Neural progenitor cell (in vitro differentiated cells): Measurements from ENCODE around the gene HNMT. TPM values are rescaled to one million over a fixed set of nuclear protein-coding genes. Genes with fewer than 3 reads are reported as not detected.

ENCODE experiments used
- DNase-seq: peaks from one replicate; pipeline ENCODE4 v3.0.0-alpha.2; 2016; ENCODE audit warnings: low spot score
- H2AFZ ChIP-seq: fragments of 200-600 bp; sonication (generic); replicated peaks from 2 replicates; pipeline ENCODE4 v1.6.1; 2016; ENCODE audit warnings: antibody characterized with exemption
- H3F3A ChIP-seq: fragments of 200-600 bp; sonication (generic); 2 replicates; pipeline ENCODE4 v1.6.1; 2016; ENCODE audit warnings: antibody characterized with exemption, low read depth
- H3K27ac ChIP-seq: fragments of 200-600 bp; sonication (generic); 2 replicates; pipeline ENCODE4 v1.5.1; 2016; ENCODE audit warnings: mild to moderate bottlenecking
- H3K27me3 ChIP-seq: fragments of 200-600 bp; sonication (generic); 2 replicates; pipeline ENCODE4 v1.6.1; 2016; ENCODE audit warnings: mild to moderate bottlenecking, moderate library complexity
- H3K36me3 ChIP-seq: fragments of 200-600 bp; sonication (generic); 2 replicates; pipeline ENCODE4 v1.5.1; 2016
- H3K4me1 ChIP-seq: fragments of 200-600 bp; sonication (generic); 2 replicates; pipeline ENCODE4 v1.6.1; 2016; ENCODE audit warnings: mixed run types
- H3K4me2 ChIP-seq: fragments of 200-600 bp; sonication (generic); 2 replicates; pipeline ENCODE4 v1.6.1; 2016
- H3K4me3 ChIP-seq: fragments of 200-600 bp; sonication (generic); 2 replicates; pipeline ENCODE4 v1.5.1; 2016
- H3K79me2 ChIP-seq: fragments of 200-600 bp; sonication (generic); 2 replicates; pipeline ENCODE4 v1.6.1; 2016; ENCODE audit warnings: low read depth
- H3K9ac ChIP-seq: fragments of 200-600 bp; sonication (generic); 2 replicates; pipeline ENCODE4 v1.6.1; 2016
- H3K9me3 ChIP-seq: fragments of 200-600 bp; sonication (generic); 2 replicates; pipeline ENCODE4 v1.5.1; 2016; ENCODE audit warnings: low read depth
- H4K20me1 ChIP-seq: fragments of 200-600 bp; sonication (generic); 2 replicates; pipeline ENCODE4 v1.6.1; 2016; ENCODE audit warnings: low read depth
- H3K27ac Mint-ChIP-seq: 3 replicates; pipeline ENCODE4 v1.8.0; 2021; ENCODE audit warnings: mixed read lengths
- H3K27me3 Mint-ChIP-seq: 2 replicates; pipeline ENCODE4 v1.8.0; 2022; ENCODE audit warnings: low read depth, mild to moderate bottlenecking, inconsistent platforms, moderate library complexity, mixed read lengths; ENCODE audit not compliant: insufficient read depth
- H3K36me3 Mint-ChIP-seq: 3 replicates; pipeline ENCODE4 v1.8.0; 2021; ENCODE audit warnings: mixed read lengths
- H3K4me1 Mint-ChIP-seq: 3 replicates; pipeline ENCODE4 v1.8.0; 2021; ENCODE audit warnings: mixed read lengths
- H3K4me3 Mint-ChIP-seq: 3 replicates; pipeline ENCODE4 v1.8.0; 2021; ENCODE audit warnings: mild to moderate bottlenecking, moderate library complexity, mixed read lengths
- H3K9me3 Mint-ChIP-seq: 3 replicates; pipeline ENCODE4 v1.8.0; 2020; ENCODE audit warnings: mixed read lengths
- EZH2 ChIP-seq: fragments of 200-600 bp; sonication (generic); IDR thresholded peaks from 2 replicates; pipeline ENCODE4 v1.6.1; 2017; ENCODE audit warnings: antibody characterized with exemption, mild to moderate bottlenecking, moderate library complexity
- EZH2phosphoT487 ChIP-seq: fragments of 200-600 bp; sonication (generic); IDR thresholded peaks from 2 replicates; pipeline ENCODE4 v1.6.1; 2017; ENCODE audit warnings: antibody characterized with exemption
- total RNA-seq: library from RNA; depleted of rRNA; stranded (reverse); fragments of >200 nt; gene quantifications from 2 replicates; pipeline ENCODE4 v1.2.3, GENCODE V29; 2015; ENCODE audit warnings: low replicate concordance
- TF ChIP-seq, protein P1 (sequence below): fragments of 200-600 bp; sonication (generic); IDR thresholded peaks from 2 replicates; pipeline ENCODE4 v1.5.1; 2017; ENCODE audit warnings: antibody characterized with exemption, mild to moderate bottlenecking

Gene HNMT
- total RNA-seq, 1 donor from 2014 or later: 1.6 TPM

DNA sequence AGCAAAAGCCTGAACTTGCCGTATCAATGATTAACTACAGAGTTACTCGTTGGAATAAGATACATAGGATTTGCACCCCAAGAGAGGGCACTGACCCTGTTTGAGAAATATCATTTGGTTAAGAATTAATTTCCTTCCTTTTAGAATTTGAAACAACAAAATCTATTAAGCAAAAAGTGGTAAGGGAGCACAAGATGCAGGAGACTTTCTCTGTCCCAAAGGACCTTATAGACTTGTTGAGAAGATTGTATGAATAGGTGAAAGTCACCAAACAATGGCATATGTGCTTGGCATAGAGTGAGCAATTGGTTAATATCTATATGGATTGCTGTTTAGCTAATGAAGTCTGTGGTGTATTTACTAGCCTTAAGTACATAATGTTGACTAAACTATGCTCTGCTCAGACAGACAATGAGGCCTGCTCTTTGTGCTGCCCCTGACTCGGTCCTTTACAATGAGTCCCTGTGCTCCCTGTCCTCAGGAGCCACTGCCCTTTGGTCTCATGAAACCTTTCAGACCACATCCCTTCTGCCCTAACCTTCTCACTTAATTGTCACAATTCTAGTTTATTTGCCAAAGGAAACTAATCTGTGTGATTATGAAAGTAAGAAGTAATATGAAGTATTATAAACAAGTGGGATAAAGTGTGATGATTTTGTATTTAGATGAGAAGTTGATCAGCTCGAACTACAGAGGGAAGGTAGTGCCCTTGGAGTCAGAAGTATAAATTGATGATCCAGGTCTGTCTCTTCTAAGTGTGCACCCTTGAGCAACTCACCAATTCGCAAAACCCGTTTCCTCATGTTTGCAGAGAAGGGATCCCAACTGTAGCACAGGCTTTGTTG lies 21.2 kb upstream of the HNMT start:
- Mint-ChIP-seq H3K27ac (no peak overlapping the region), H3K36me3 (no peaks in the 10 kb centered on the region), H3K9me3 (no peaks in the 10 kb centered on the region), H3K27me3 (peaks cover under 1% of the 10 kb centered on the region), H3K4me1 (peaks cover 10% of the 10 kb centered on the region), H3K4me3 (no peak overlapping the region)
- Histone ChIP-seq H3K36me3 (no peaks in the 10 kb centered on the region), H3K9me3 (no peaks in the 10 kb centered on the region), H3K4me3 (no peak overlapping the region), H4K20me1 (no peaks in the 10 kb centered on the region), H3K27me3 (no peaks in the 10 kb centered on the region), H3K9ac (no peak overlapping the region), H3F3A (no peaks in the 10 kb centered on the region), H3K27ac (no peak overlapping the region), H3K79me2 (no peaks in the 10 kb centered on the region), H2AFZ (no peak overlapping the region), H3K4me2 (no peak overlapping the region), H3K4me1 (peaks cover 8% of the 10 kb centered on the region)
- TF ChIP-seq, protein P1, sequence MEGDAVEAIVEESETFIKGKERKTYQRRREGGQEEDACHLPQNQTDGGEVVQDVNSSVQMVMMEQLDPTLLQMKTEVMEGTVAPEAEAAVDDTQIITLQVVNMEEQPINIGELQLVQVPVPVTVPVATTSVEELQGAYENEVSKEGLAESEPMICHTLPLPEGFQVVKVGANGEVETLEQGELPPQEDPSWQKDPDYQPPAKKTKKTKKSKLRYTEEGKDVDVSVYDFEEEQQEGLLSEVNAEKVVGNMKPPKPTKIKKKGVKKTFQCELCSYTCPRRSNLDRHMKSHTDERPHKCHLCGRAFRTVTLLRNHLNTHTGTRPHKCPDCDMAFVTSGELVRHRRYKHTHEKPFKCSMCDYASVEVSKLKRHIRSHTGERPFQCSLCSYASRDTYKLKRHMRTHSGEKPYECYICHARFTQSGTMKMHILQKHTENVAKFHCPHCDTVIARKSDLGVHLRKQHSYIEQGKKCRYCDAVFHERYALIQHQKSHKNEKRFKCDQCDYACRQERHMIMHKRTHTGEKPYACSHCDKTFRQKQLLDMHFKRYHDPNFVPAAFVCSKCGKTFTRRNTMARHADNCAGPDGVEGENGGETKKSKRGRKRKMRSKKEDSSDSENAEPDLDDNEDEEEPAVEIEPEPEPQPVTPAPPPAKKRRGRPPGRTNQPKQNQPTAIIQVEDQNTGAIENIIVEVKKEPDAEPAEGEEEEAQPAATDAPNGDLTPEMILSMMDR: no peak
- TF ChIP-seq EZH2phosphoT487: no peak
- TF ChIP-seq EZH2: no peak
- DNase-seq: no peak

- no peak for DNase-seq
- no peaks in the 10 kb centered on the region for H3K9me3 ChIP-seq
- Mint-ChIP-seq H3K4me3 (no peak overlapping the region), H3K36me3 (no peaks in the 10 kb centered on the region), H3K9me3 (no peaks in the 10 kb centered on the region), H3K27me3 (peaks cover 2% of the 10 kb centered on the region), H3K4me1 (peaks cover 11% of the 10 kb centered on the region), H3K27ac (no peak overlapping the region)
- H3K36me3 ChIP-seq: no peaks in the 10 kb centered on the region
- H3F3A ChIP-seq: no peaks in the 10 kb centered on the region
- peaks cover 5% of the 10 kb centered on the region for H3K4me1 ChIP-seq
- no peak overlapping the region for H2AFZ ChIP-seq
- H3K4me3 ChIP-seq: no peak overlapping the region
- H3K4me2 ChIP-seq: no peak overlapping the region
- H3K27ac ChIP-seq: no peak overlapping the region
- H3K9ac ChIP-seq: no peak overlapping the region
- no peak for TF ChIP-seq EZH2
- TF ChIP-seq, protein P1: no peak
- TF ChIP-seq EZH2phosphoT487: no peak
- H3K27me3 ChIP-seq: no peaks in the 10 kb centered on the region
- no peaks in the 10 kb centered on the region for H3K79me2 ChIP-seq
- H4K20me1 ChIP-seq: no peaks in the 10 kb centered on the region
These were observed 20.5 kb upstream of the HNMT start for GRCh38 chr2:137943678-137944347.

GRCh38 chr2:137944714-137945113 lies 19.6 kb upstream of the HNMT start:
- no peaks in the 10 kb centered on the region for H3K9me3 Mint-ChIP-seq

More at GRCh38 chr2:137944714-137945113, 19.6 kb upstream of the HNMT start:
- no peak overlapping the region for H3K9ac ChIP-seq
- no peak overlapping the region for H3K4me3 ChIP-seq
- peaks cover 5% of the 10 kb centered on the region for H3K4me1 ChIP-seq
- H4K20me1 ChIP-seq: no peaks in the 10 kb centered on the region
- no peaks in the 10 kb centered on the region for H3F3A ChIP-seq
- Mint-ChIP-seq H3K4me3 (no peak overlapping the region), H3K27me3 (peaks cover 2% of the 10 kb centered on the region), H3K36me3 (no peaks in the 10 kb centered on the region), H3K27ac (no peak overlapping the region), H3K4me1 (peaks cover 11% of the 10 kb centered on the region)
- no peaks in the 10 kb centered on the region for H3K36me3 ChIP-seq
- TF ChIP-seq EZH2phosphoT487: no peak
- TF ChIP-seq, protein P1: no peak
- TF ChIP-seq EZH2: no peak
- H3K27ac ChIP-seq: no peak overlapping the region
- no peak overlapping the region for H3K4me2 ChIP-seq
- H3K79me2 ChIP-seq: no peaks in the 10 kb centered on the region
- H2AFZ ChIP-seq: no peak overlapping the region
- DNase-seq: no peak
- no peaks in the 10 kb centered on the region for H3K27me3 ChIP-seq
- H3K9me3 ChIP-seq: no peaks in the 10 kb centered on the region
